Chondrocyte (in vitro differentiated cells): ENCODE data around the gene MORN1. TPM values are rescaled to one million over a fixed set of nuclear protein-coding genes. Genes with fewer than 3 reads are reported as not detected.
"Not testable (repeated sequence)": the region's sequence is repeated elsewhere in the genome, so short reads cannot be mapped to it uniquely, and the experiment has no call there.

Source experiments
- DNase-seq: peaks from one replicate; pipeline ENCODE4 v3.0.0; 2021; ENCODE audit warnings: mixed read lengths, low spot score
- H3K27ac Mint-ChIP-seq: one replicate; pipeline ENCODE4 v1.8.0; 2021; ENCODE audit warnings: mild to moderate bottlenecking, moderate library complexity, mixed read lengths; ENCODE audit not compliant: unreplicated experiment
- H3K27me3 Mint-ChIP-seq: 2 replicates; pipeline ENCODE4 v1.8.0; 2021; ENCODE audit warnings: low read depth, mixed read lengths
- H3K36me3 Mint-ChIP-seq: 2 replicates; pipeline ENCODE4 v1.8.0; 2021; ENCODE audit warnings: low read depth, mixed read lengths
- H3K4me1 Mint-ChIP-seq: 2 replicates; pipeline ENCODE4 v1.8.0; 2021; ENCODE audit warnings: low read depth, mild to moderate bottlenecking, mixed read lengths
- H3K4me3 Mint-ChIP-seq: one replicate; pipeline ENCODE4 v1.8.0; 2021; ENCODE audit warnings: mild to moderate bottlenecking, moderate library complexity, mixed read lengths; ENCODE audit not compliant: unreplicated experiment
- H3K9me3 Mint-ChIP-seq: 2 replicates; pipeline ENCODE4 v1.8.0; 2021; ENCODE audit warnings: low read depth, mixed read lengths
- CTCF ChIP-seq: fragments of 200-600 bp; sonication (generic); IDR thresholded peaks from 2 replicates; pipeline ENCODE4 v1.5.0; 2021; ENCODE audit warnings: antibody characterized with exemption, mild to moderate bottlenecking, moderate library complexity
- total RNA-seq: library from RNA; stranded (reverse); gene quantifications from 3 replicates; pipeline ENCODE4 v1.2.1, GENCODE V29; 2021

MORN1 gene
- total RNA-seq, 1 donor from 2014 or later = 6.7 TPM

GRCh38 chr1:2297246-2298011 lies 93.9 kb downstream of the MORN1 start:
- DNase-seq = no peak
- peaks cover 52% of the 10 kb centered on the region for H3K4me1 Mint-ChIP-seq
- no peak overlapping the region for H3K27ac Mint-ChIP-seq
- H3K4me3 Mint-ChIP-seq = no peak overlapping the region
- no peaks in the 10 kb centered on the region for H3K27me3 Mint-ChIP-seq
- H3K9me3 Mint-ChIP-seq = no peaks in the 10 kb centered on the region
- H3K36me3 Mint-ChIP-seq = no peaks in the 10 kb centered on the region
- TF ChIP-seq CTCF = no peak

GRCh38 chr1:2296614-2297013 lies 94.7 kb downstream of the MORN1 start:
- Mint-ChIP-seq H3K9me3 (no peaks in the 10 kb centered on the region), H3K27ac (no peak overlapping the region), H3K36me3 (no peaks in the 10 kb centered on the region), H3K4me3 (no peak overlapping the region), H3K27me3 (no peaks in the 10 kb centered on the region), H3K4me1 (peaks cover 53% of the 10 kb centered on the region)
- DNase-seq = no peak
- no peak for TF ChIP-seq CTCF

- peaks cover 53% of the 10 kb centered on the region for H3K4me1 Mint-ChIP-seq
- not testable (repeated sequence) for H3K4me3 Mint-ChIP-seq, H3K27ac Mint-ChIP-seq, DNase-seq, H3K36me3 Mint-ChIP-seq, H3K9me3 Mint-ChIP-seq, H3K27me3 Mint-ChIP-seq
These were observed 95.1 kb downstream of the MORN1 start for GRCh38 chr1:2296211-2296610.

GRCh38 chr1:2295526-2295925 lies 95.8 kb downstream of the MORN1 start:
- TF ChIP-seq CTCF = no peak
- no peaks in the 10 kb centered on the region for H3K27me3 Mint-ChIP-seq
- DNase-seq = no peak

GRCh38 chr1:2294725-2295078 lies 96.7 kb downstream of the MORN1 start:
- no peaks in the 10 kb centered on the region for H3K9me3 Mint-ChIP-seq
- H3K4me1 Mint-ChIP-seq = peaks cover 56% of the 10 kb centered on the region
- H3K4me3 Mint-ChIP-seq = no peak overlapping the region
- TF ChIP-seq CTCF = no peak
- no peak for DNase-seq
- no peaks in the 10 kb centered on the region for H3K36me3 Mint-ChIP-seq
- no peaks in the 10 kb centered on the region for H3K27me3 Mint-ChIP-seq
- H3K27ac Mint-ChIP-seq = peak overlapping the region; percentile 8

More at GRCh38 chr1:2295526-2295925, 95.8 kb downstream of the MORN1 start:
- peaks cover 54% of the 10 kb centered on the region for H3K4me1 Mint-ChIP-seq
- H3K36me3 Mint-ChIP-seq = no peaks in the 10 kb centered on the region
- no peaks in the 10 kb centered on the region for H3K9me3 Mint-ChIP-seq
- H3K27ac Mint-ChIP-seq = no peak overlapping the region
- no peak overlapping the region for H3K4me3 Mint-ChIP-seq
